Measurements from ENCODE around the gene LARP1B.
"Not testable (repeated sequence)": the region's sequence is repeated elsewhere in the genome, so short reads cannot be mapped to it uniquely, and the experiment has no call there.

LARP1B gene

GRCh38 chr4:128060699-128061565 is at the start of gene LARP1B:
Gene LARP1B (plus strand): TSS chr4:128061312. CDS start chr4:128074952, 13,640 bp downstream.
- peak; percentile 61 to 85 for DNase-seq

GRCh38 chr4:128025319-128025718 is 35.8 kb upstream of the LARP1B start:
- DNase-seq, result no peak

DNA sequence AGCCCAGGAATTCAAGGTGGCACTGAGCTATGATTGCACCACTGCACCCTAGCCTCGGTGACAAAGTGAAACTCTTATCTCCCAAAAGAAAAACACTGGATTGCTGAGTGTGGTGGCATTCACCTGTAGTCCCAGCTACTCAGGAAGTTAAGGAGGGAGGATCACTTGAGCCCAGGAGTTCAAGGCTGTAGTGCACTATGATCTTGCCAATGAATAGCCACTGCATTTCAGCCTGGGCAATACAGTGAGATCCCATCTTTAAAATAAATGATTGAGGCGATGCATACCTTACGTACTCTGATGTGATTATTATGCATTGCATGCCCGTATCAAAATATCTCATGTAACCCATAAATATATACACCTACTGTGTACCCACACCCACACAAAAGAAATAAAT is 31.2 kb upstream of the LARP1B start:
- no peak for DNase-seq

DNA sequence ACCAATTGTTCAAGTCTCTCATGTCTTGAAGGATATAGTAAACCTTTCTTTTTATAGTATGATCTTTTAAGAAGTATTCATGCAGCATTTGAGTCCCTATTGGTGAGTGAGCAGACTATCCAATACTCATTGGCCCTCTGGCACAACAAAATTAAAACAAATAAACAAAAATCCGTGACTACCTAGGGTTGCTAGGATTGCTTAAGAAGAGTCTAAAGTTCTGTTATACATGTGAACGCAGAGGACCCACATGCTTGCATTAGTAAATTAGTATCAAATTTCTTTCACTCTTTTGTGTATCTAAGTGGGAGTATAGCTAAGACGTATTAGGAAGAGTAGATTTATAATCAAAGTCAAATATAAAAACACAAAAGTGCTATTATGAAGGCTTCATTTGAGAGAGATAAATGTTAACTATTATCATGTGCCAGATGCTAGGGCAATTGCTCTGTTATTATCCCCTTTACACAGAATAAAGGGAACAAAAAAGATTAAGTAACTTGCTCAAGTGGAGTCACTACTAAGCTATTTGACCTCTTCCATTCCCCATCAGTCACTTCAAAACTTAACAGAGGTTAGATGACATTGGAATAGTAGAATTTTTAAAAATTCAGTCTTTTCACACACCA is 29.2 kb upstream of the LARP1B start:
- no peak for DNase-seq

DNA sequence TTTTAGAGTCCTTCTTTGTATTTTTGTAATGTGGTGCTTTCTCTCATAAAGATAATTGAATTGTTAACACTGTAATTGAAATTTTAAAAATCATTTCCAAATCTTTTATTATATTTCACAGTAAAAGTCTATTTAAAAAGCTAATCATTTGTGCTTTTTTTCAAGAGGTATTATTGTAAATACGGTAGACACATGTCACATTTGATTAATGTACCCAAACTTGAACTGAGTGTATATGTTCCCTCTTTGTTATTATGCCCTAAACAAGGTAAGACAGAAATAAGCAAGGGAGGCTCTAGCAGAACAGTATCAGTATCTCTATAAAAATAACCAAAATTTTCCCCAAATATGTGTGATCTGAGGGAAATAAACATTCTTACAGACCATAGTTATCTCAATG is 21.5 kb upstream of the LARP1B start:
- no peak for DNase-seq

DNA sequence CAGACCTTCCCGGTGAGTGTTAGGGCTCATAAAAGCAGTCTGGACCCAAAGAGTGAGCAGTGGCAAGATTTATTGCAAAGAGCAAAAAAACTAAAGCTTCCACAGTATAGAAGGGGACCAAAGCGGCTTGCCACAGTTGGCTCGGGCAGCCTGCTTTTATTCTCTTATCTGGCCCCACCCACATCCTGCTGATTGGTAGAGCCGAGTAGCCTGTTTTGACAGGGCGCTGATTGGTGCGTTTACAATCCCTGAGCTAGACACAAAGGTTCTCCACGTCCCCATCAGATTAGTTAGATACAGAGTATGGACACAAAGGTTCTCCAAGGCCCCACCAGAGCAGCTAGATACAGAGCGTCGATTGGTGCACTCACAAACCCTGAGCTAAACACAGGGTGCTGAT is 14.1 kb upstream of the LARP1B start:
- DNase-seq, result not testable (repeated sequence)

- not testable (repeated sequence) for DNase-seq
Measured at GRCh38 chr4:128047514-128047913, 13.6 kb upstream of the LARP1B start.

DNA sequence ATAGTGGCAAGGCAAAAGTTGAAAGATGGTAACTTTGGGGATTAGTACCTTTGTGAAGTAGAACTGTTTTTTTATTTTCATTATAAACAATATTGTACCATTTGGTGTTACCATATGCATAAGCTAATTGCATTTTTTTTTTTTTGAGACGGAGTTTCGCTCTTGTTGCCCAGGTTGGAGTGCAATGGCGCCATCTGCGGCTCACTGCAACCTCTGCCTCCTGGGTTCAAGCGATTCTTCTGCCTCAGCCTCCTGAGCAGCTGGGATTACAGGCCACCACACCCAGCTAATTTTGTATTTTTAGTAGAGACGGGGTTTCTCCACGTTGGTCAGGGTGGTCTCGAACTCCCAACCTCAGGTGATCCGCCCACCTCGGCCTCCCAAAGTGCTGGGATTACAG is 9.9 kb upstream of the LARP1B start:
- not testable (repeated sequence) for DNase-seq

DNA sequence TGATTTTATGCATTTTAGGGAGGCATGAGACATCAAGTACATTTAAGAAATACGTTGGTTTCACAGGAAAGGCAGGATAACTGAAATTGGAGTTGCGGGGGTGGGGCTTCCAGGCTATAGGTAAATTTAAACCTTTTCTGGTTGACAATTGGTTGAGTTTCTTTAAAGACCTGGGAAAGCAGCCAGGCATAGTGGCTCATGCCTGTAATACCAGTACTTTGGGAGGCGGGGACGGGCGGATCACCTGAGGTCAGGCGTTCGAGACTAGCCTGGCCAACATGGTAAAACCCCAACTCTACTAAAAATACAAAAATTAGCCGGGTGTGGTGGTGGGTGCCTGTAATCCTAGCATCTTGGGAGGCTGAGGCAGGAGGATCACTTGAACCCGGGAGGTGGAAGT is 6.2 kb upstream of the LARP1B start:
- DNase-seq, result not testable (repeated sequence)

DNA sequence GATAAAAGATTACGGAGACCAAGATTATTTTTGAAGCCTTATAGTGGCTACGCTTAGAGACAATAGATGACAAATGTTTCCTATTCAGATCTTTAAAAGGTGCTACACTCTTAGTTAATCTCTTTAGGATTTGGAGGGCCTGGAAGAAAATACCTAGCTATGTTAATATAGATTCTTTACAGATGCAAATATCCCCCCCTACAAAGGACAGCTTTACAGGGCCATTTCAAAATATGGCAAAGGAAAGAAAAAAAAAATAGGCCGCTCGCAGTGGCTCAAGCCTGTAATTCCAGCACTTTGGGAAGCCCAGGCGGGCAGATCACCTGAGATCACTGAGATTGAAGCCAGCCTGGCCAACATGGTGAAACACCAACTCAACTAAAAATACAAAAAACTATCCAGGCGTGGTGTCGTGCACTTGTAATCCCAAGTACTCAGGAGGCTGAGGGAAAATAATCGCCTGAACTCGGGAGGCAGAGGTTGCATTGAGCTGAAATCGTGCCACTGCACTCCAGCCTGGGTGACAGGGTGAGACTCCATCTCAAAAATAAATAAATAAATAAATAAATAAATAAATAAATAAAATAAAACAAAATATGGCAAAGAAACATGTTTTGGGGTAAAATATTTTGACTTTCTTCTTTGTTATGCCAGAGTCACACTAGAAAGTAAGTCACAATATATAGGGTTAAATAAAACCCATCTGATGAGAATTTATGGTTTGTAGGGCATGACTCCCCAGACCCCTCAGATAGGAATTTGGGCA is 5.5 kb upstream of the LARP1B start:
- DNase-seq, result not testable (repeated sequence)

- DNase-seq, result no peak
Measured at GRCh38 chr4:128056396-128056795, 4.7 kb upstream of the LARP1B start.

GRCh38 chr4:128060121-128060698 is 902 bp upstream of the LARP1B start:
- no peak for DNase-seq

- peak; percentile 8 to 40 for DNase-seq
Measured at GRCh38 chr4:128061566-128062536, 739 bp downstream of the LARP1B start.

GRCh38 chr4:128066453-128066820 is 5.3 kb downstream of the LARP1B start:
- DNase-seq, result not testable (repeated sequence)

GRCh38 chr4:128068918-128069317 is 7.8 kb downstream of the LARP1B start:
- DNase-seq, result peak in 1 of 2 experiments; percentile 6

DNA sequence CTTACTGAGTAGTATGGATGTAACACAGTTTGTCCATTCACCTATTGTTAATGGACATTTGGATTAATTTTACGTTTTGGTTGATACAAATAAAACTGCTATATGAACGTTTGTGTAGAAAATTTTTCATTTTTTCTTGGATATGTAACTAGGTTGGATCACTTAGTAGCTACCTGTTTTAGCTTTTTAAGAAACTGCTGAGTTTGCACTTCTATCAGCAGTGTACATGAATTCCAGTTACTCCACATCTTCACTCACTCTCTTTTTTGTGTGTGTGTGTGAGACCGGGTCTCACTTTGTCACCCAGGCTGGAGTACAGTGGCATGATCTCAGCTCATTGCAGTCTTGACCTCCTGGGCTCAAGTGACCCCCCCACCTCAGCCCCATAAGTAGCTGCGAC is 15.4 kb downstream of the LARP1B start:
- DNase-seq, result no peak

DNA sequence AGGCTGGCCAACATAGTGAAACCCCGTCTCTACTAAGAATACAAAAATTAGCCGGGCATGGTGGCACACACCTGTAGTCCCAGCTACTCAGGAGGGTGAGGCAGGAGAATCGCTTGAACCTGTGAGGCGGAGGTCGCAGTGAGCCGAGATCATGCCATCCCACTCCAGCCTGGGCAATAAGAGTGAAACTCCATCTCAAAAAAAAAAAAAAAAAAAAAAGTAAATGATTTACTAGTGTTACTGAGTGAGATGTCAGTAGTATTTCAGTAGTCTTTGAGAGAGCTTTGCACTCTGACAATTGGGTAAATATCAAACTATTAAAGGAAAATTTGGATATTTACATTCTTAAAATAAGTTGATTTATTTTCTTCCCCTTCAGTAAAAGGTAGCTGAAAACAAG is 34.2 kb downstream of the LARP1B start:
- DNase-seq, result not testable (repeated sequence)

- no peak for DNase-seq
Measured at GRCh38 chr4:128107766-128108165, 46.7 kb downstream of the LARP1B start.

GRCh38 chr4:128123036-128123435 is 61.9 kb downstream of the LARP1B start:
- DNase-seq, result no peak

DNA sequence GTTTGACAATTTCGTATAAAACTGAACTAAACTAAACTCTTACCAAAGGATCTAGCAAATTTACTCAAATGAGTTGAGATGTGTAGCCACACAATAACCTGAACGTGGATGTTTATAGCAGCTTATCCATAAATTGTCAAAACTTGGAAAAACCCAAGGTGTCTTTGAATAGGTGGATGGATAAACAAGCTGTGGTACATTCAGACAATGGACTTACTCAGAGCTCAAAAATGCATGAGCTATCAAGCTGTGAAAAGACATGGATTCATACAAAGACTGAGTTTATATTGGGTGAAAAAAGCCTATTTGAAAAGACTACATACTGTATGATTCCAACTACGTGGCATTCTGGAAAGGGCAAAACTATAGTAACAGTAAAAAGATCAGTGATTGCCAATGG is 69.5 kb downstream of the LARP1B start:
- no peak for DNase-seq

GRCh38 chr4:128134925-128135324 is 73.8 kb downstream of the LARP1B start:
- no peak for DNase-seq

GRCh38 chr4:128135391-128135790 is 74.3 kb downstream of the LARP1B start:
- DNase-seq, result no peak

Data from SW 1271 (cell line).